H9 (cell line): Measurements from ENCODE around the gene SETBP1. TPM values are rescaled to one million over a fixed set of nuclear protein-coding genes. Genes with fewer than 3 reads are reported as not detected.

Experiments
- DNase-seq: peaks from one replicate; pipeline ENCODE4 v3.0.0-alpha.2; 2017
- H2AFZ ChIP-seq: one replicate; pipeline ENCODE4 v1.6.1; 2013; ENCODE audit warnings: mild to moderate bottlenecking, low read length, control low read depth, moderate library complexity
- H2AK5ac ChIP-seq: 2 replicates; pipeline ENCODE4 v1.6.1; 2013; ENCODE audit warnings: low read length, control low read depth, mixed read lengths; ENCODE audit not compliant: insufficient read length
- H2BK120ac ChIP-seq: one replicate; pipeline ENCODE4 v1.6.1; 2013; ENCODE audit warnings: low read depth, mild to moderate bottlenecking, low read length, control low read depth, inconsistent platforms; ENCODE audit not compliant: poor library complexity, severe bottlenecking
- H2BK12ac ChIP-seq: 2 replicates; pipeline ENCODE4 v1.6.1; 2013; ENCODE audit warnings: low read length, control low read depth, mixed read lengths, low read depth; ENCODE audit not compliant: insufficient read length
- H2BK15ac ChIP-seq: 2 replicates; pipeline ENCODE4 v1.6.1; 2013; ENCODE audit warnings: low read depth, low read length, control low read depth
- H2BK20ac ChIP-seq: one replicate; pipeline ENCODE4 v1.6.1; 2013; ENCODE audit warnings: low read depth, mild to moderate bottlenecking, low read length, control low read depth, inconsistent platforms; ENCODE audit not compliant: poor library complexity, severe bottlenecking
- H2BK5ac ChIP-seq: 2 replicates; pipeline ENCODE4 v1.6.1; 2013; ENCODE audit warnings: low read length, control low read depth, mixed read lengths; ENCODE audit not compliant: insufficient read length
- H3K14ac ChIP-seq: 2 replicates; pipeline ENCODE4 v1.6.1; 2013; ENCODE audit warnings: low read length, control low read depth; ENCODE audit not compliant: insufficient read depth
- H3K18ac ChIP-seq: 2 replicates; pipeline ENCODE4 v1.6.1; 2013; ENCODE audit warnings: low read depth, mild to moderate bottlenecking, mixed read lengths, low read length, control low read depth; ENCODE audit not compliant: insufficient read length
- H3K23ac ChIP-seq: 2 replicates; pipeline ENCODE4 v1.6.1; 2013; ENCODE audit warnings: low read length, control low read depth, mixed read lengths, low read depth; ENCODE audit not compliant: insufficient read length
- H3K23me2 ChIP-seq: 2 replicates; pipeline ENCODE4 v1.6.1; 2013; ENCODE audit warnings: low read depth, mild to moderate bottlenecking, mixed read lengths, low read length, control low read depth; ENCODE audit not compliant: insufficient read length, poor library complexity, severe bottlenecking
- H3K27ac ChIP-seq: 2 replicates; pipeline ENCODE4 v1.5.1; 2013; ENCODE audit warnings: low read length, control low read depth, mixed read lengths, low read depth; ENCODE audit not compliant: insufficient read length
- H3K27me3 ChIP-seq: 2 replicates; pipeline ENCODE4 v1.6.1; 2013; ENCODE audit warnings: low read length, control low read depth, inconsistent platforms; ENCODE audit not compliant: insufficient read depth
- H3K4ac ChIP-seq: 2 replicates; pipeline ENCODE4 v1.6.1; 2013; ENCODE audit warnings: low read depth, mild to moderate bottlenecking, control low read depth, inconsistent platforms, low read length, moderate library complexity
- H3K4me1 ChIP-seq: 2 replicates; pipeline ENCODE4 v1.6.1; 2013; ENCODE audit warnings: low read length, control low read depth, inconsistent platforms; ENCODE audit not compliant: insufficient read depth
- H3K4me2 ChIP-seq: 2 replicates; pipeline ENCODE4 v1.6.1; 2013; ENCODE audit warnings: low read length, control low read depth, mixed read lengths; ENCODE audit not compliant: insufficient read length, insufficient read depth
- H3K56ac ChIP-seq: 2 replicates; pipeline ENCODE4 v1.6.1; 2013; ENCODE audit warnings: low read depth, mild to moderate bottlenecking, mixed read lengths, low read length, control low read depth; ENCODE audit not compliant: insufficient read length
- H3K79me1 ChIP-seq: 2 replicates; pipeline ENCODE4 v1.6.1; 2013; ENCODE audit warnings: low read depth, mild to moderate bottlenecking, moderate library complexity, low read length, control low read depth, inconsistent platforms; ENCODE audit not compliant: insufficient read depth, poor library complexity, severe bottlenecking
- H3K79me2 ChIP-seq: 2 replicates; pipeline ENCODE4 v1.6.1; 2013; ENCODE audit warnings: low read length, control low read depth, inconsistent platforms; ENCODE audit not compliant: insufficient read depth
- H3K9ac ChIP-seq: 2 replicates; pipeline ENCODE4 v1.6.1; 2013; ENCODE audit warnings: low read length, control low read depth, mixed read lengths; ENCODE audit not compliant: insufficient read length; ENCODE audit errors: extremely low read depth
- H3K9me3 ChIP-seq: one replicate; pipeline ENCODE4 v1.6.1; 2013; ENCODE audit warnings: low read depth, low read length, inconsistent platforms; ENCODE audit not compliant: control insufficient read depth
- H3T11ph ChIP-seq: one replicate; pipeline ENCODE4 v1.6.1; 2013; ENCODE audit warnings: mild to moderate bottlenecking, low read length, control low read depth, inconsistent platforms
- H4K20me1 ChIP-seq: one replicate; pipeline ENCODE4 v1.6.1; 2013; ENCODE audit not compliant: control insufficient read depth, insufficient read length, insufficient read depth
- H4K5ac ChIP-seq: 2 replicates; pipeline ENCODE4 v1.6.1; 2013; ENCODE audit warnings: low read depth, mild to moderate bottlenecking, mixed read lengths, low read length, control low read depth; ENCODE audit not compliant: insufficient read length
- H4K8ac ChIP-seq: replicated peaks from 2 replicates; pipeline ENCODE4 v1.6.1; 2013; ENCODE audit warnings: low read length, control low read depth, mixed read lengths, low read depth; ENCODE audit not compliant: insufficient read length
- H4K91ac ChIP-seq: 2 replicates; pipeline ENCODE4 v1.6.1; 2013; ENCODE audit warnings: low read depth, mild to moderate bottlenecking, moderate library complexity, mixed read lengths, low read length, control low read depth; ENCODE audit not compliant: insufficient read length
- H3K27ac Mint-ChIP-seq, 3 experiments: 2 replicates in 2 of 3; 3 replicates in 1 of 3; pipeline ENCODE4 v1.8.0; 2020 to 2021; ENCODE audit warnings: mixed read lengths in 3 of 3, mild to moderate bottlenecking in 1 of 3, moderate library complexity in 1 of 3
- H3K27me3 Mint-ChIP-seq: 2 replicates; pipeline ENCODE4 v1.8.0; 2021; ENCODE audit warnings: low read depth, mild to moderate bottlenecking, moderate library complexity, mixed read lengths
- H3K36me3 Mint-ChIP-seq, 3 experiments: 2 replicates in 2 of 3; 3 replicates in 1 of 3; pipeline ENCODE4 v1.8.0; 2020 to 2021; ENCODE audit warnings: low read depth in 3 of 3, mixed read lengths in 3 of 3; ENCODE audit not compliant: insufficient read depth in 1 of 3
- H3K4me1 Mint-ChIP-seq, 2 experiments: 2 replicates each; pipeline ENCODE4 v1.8.0; 2020; ENCODE audit warnings: mixed read lengths in 2 of 2
- H3K4me3 Mint-ChIP-seq, 2 experiments: 2 replicates in 1 of 2; 3 replicates in 1 of 2; pipeline ENCODE4 v1.8.0; 2020 to 2021; ENCODE audit warnings: mild to moderate bottlenecking in 2 of 2, mixed read lengths in 2 of 2, moderate library complexity in 1 of 2
- H3K9me3 Mint-ChIP-seq, 2 experiments: 2 replicates in 1 of 2; 3 replicates in 1 of 2; pipeline ENCODE4 v1.8.0; 2020; ENCODE audit warnings: mild to moderate bottlenecking in 2 of 2, mixed read lengths in 2 of 2, moderate library complexity in 1 of 2
- WGBS: extraction: QIAGEN DNeasy Blood & Tissue Kit; methylation state at CpG from one replicate; pipeline ENCODE4 v1.1.7; 2013; ENCODE audit warnings: missing lambda C conversion rate, low lambda C conversion rate, mixed read lengths; ENCODE audit not compliant: insufficient read length; ENCODE audit errors: extremely low coverage; 5-methylcytosine and 5-hydroxymethylcytosine counted together
- total RNA-seq: library from RNA; stranded (reverse); gene quantifications from 2 replicates; pipeline ENCODE4 v1.2.1, GENCODE V29; 2021
- TF ChIP-seq, protein P1 (sequence below): fragments of 200-600 bp; sonication (generic); conservative IDR thresholded peaks from 3 replicates; pipeline ENCODE4 v1.8.0; 2021; ENCODE audit warnings: antibody characterized with exemption, mild to moderate bottlenecking

SETBP1 gene
- total RNA-seq, 1 experiment from 2014 or later: 4.6 TPM

GRCh38 chr18:45109271-45109670 lies 428.6 kb downstream of the SETBP1 start:
- no peaks in the 10 kb centered on the region for H3K36me3 Mint-ChIP-seq

More at GRCh38 chr18:45109271-45109670, 428.6 kb downstream of the SETBP1 start:
- H3K23ac ChIP-seq: no peak overlapping the region
- TF ChIP-seq, protein P1, sequence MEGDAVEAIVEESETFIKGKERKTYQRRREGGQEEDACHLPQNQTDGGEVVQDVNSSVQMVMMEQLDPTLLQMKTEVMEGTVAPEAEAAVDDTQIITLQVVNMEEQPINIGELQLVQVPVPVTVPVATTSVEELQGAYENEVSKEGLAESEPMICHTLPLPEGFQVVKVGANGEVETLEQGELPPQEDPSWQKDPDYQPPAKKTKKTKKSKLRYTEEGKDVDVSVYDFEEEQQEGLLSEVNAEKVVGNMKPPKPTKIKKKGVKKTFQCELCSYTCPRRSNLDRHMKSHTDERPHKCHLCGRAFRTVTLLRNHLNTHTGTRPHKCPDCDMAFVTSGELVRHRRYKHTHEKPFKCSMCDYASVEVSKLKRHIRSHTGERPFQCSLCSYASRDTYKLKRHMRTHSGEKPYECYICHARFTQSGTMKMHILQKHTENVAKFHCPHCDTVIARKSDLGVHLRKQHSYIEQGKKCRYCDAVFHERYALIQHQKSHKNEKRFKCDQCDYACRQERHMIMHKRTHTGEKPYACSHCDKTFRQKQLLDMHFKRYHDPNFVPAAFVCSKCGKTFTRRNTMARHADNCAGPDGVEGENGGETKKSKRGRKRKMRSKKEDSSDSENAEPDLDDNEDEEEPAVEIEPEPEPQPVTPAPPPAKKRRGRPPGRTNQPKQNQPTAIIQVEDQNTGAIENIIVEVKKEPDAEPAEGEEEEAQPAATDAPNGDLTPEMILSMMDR: no peak
- Mint-ChIP-seq H3K9me3 (no peaks in the 10 kb centered on the region), H3K27ac (no peak overlapping the region), H3K27me3 (peaks cover 1% of the 10 kb centered on the region), H3K4me1 (peaks cover 7 to 10% of the 10 kb centered on the region in 2 experiments), H3K4me3 (no peak overlapping the region)
- H4K8ac ChIP-seq: no peak overlapping the region
- H2BK12ac ChIP-seq: no peak overlapping the region
- H3K9ac ChIP-seq: no peak overlapping the region
- no peak overlapping the region for H3K4me2 ChIP-seq
- H3K4ac ChIP-seq: no peak overlapping the region
- no peak overlapping the region for H3K56ac ChIP-seq
- no peak overlapping the region for H2BK5ac ChIP-seq
- no peak for DNase-seq
- no peaks in the 10 kb centered on the region for H3K4me1 ChIP-seq
- H2AFZ ChIP-seq: no peak overlapping the region
- no peaks in the 10 kb centered on the region for H4K20me1 ChIP-seq
- H2BK20ac ChIP-seq: no peak overlapping the region
- no peak overlapping the region for H3K27ac ChIP-seq
- no peak overlapping the region for H2BK15ac ChIP-seq
- no peaks in the 10 kb centered on the region for H3K27me3 ChIP-seq
- H3K23me2 ChIP-seq: no peaks in the 10 kb centered on the region
- WGBS: no CpG with 5 or more reads among the region's 2 CpGs
- H4K5ac ChIP-seq: no peak overlapping the region
- H3T11ph ChIP-seq: no peak overlapping the region
- H3K18ac ChIP-seq: no peak overlapping the region
- H3K79me1 ChIP-seq: no peaks in the 10 kb centered on the region
- no peaks in the 10 kb centered on the region for H3K9me3 ChIP-seq
- H4K91ac ChIP-seq: no peak overlapping the region
- no peak overlapping the region for H3K14ac ChIP-seq
- H2AK5ac ChIP-seq: no peak overlapping the region
- no peak overlapping the region for H2BK120ac ChIP-seq
- H3K79me2 ChIP-seq: no peaks in the 10 kb centered on the region
